Dermis blood vessel endothelial cell (primary cell): ENCODE measurements around the gene LAMC2. TPM values are rescaled to one million over a fixed set of nuclear protein-coding genes. Genes with fewer than 3 reads are reported as not detected.
A peak's percentile ranks its signal among the peaks of the same experiment; 100 is the strongest.
"Not testable (repeated sequence)": the region's sequence is repeated elsewhere in the genome, so short reads cannot be mapped to it uniquely, and the experiment has no call there.

Source experiments
- DNase-seq: peaks from one replicate; pipeline ENCODE4 v3.0.0; 2010
- total RNA-seq: library from RNA; depleted of rRNA; stranded (reverse); fragments of >200 nt; gene quantifications from 2 replicates; pipeline ENCODE4 v1.2.3, GENCODE V29; 2014

Gene LAMC2
- total RNA-seq, 1 donor from 2014 or later = 1.5 TPM

DNA sequence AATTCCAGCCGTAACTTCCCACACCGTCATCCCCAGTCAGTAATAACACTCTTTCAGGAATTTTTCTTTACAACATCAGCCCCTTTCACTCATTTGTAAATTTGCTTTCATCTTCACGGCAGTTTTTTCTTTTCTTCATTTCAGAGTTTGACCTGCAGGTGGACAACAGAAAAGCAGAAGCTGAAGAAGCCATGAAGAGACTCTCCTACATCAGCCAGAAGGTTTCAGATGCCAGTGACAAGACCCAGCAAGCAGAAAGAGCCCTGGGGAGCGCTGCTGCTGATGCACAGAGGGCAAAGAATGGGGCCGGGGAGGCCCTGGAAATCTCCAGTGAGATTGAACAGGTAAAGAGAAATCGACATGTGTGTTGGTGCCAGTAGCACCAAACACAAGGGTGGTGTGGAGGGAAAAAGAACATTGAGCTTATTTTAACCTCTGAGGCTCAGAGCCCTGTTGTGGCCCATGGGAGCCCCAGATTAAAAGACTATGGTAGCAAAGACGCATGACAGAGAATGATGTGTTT is 53.2 kb downstream of the LAMC2 start:
- DNase-seq = no peak

- no peak for DNase-seq
Measured at GRCh38 chr1:183239793-183240525, 53.9 kb downstream of the LAMC2 start.

GRCh38 chr1:183240526-183240825 is 54.4 kb downstream of the LAMC2 start:
- DNase-seq = no peak

GRCh38 chr1:183240853-183241252 is 54.8 kb downstream of the LAMC2 start:
- not testable (repeated sequence) for DNase-seq

GRCh38 chr1:183241471-183241870 is 55.4 kb downstream of the LAMC2 start:
- DNase-seq = no peak

DNA sequence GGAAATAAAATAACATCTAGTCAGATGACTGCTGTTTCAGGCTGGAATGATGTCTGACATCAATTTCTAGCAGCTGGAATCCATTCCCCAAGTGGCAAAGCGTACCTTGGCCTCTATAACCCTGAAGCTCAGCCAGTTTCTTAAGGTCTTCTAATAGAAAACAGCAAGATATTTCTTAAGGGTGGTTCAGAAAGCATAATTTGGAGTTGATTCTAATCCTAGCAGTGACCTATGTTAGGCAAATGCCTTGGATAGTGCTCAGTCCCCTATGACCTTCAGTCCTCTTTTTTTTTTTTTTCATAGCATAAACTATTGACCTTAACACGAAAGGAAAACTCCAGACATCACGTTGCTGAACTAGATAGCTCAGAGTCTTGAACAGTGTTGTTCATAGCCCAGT is 56.5 kb downstream of the LAMC2 start:
- DNase-seq = no peak

DNA sequence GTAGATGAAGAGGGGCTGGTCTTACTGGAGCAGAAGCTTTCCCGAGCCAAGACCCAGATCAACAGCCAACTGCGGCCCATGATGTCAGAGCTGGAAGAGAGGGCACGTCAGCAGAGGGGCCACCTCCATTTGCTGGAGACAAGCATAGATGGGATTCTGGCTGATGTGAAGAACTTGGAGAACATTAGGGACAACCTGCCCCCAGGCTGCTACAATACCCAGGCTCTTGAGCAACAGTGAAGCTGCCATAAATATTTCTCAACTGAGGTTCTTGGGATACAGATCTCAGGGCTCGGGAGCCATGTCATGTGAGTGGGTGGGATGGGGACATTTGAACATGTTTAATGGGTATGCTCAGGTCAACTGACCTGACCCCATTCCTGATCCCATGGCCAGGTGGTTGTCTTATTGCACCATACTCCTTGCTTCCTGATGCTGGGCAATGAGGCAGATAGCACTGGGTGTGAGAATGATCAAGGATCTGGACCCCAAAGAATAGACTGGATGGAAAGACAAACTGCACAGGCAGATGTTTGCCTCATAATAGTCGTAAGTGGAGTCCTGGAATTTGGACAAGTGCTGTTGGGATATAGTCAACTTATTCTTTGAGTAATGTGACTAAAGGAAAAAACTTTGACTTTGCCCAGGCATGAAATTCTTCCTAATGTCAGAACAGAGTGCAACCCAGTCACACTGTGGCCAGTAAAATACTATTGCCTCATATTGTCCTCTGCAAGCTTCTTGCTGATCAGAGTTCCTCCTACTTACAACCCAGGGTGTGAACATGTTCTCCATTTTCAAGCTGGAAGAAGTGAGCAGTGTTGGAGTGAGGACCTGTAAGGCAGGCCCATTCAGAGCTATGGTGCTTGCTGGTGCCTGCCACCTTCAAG is 57.3 kb downstream of the LAMC2 start:
- no peak for DNase-seq

- DNase-seq = no peak
Measured at GRCh38 chr1:183244466-183244865, 58.4 kb downstream of the LAMC2 start.

DNA sequence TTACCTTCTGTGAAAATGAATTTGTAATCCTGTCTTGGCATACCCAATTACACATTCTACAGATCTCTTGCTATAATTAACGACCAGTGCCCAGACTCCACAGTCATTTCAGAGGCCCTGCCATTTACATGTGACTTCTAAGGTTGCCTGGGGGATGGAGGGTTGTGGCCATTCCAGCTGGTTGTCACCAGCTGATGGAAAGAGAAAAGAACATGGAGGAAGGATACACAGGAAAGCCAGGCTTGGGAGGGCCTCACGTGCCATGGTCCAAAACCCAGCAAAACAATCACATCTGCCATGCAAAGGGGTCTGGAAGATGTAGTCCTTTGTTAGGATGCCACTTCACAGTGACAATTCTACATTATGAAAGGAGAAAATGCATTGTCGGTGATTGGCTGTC is 59.3 kb downstream of the LAMC2 start:
- no peak for DNase-seq

GRCh38 chr1:183246436-183246835 is 60.4 kb downstream of the LAMC2 start:
- DNase-seq = no peak

GRCh38 chr1:183247066-183247465 is 61.0 kb downstream of the LAMC2 start:
- no peak for DNase-seq

- no peak for DNase-seq
Measured at GRCh38 chr1:183247484-183247883, 61.4 kb downstream of the LAMC2 start.

GRCh38 chr1:183247931-183248330 is 61.9 kb downstream of the LAMC2 start:
- DNase-seq = no peak

GRCh38 chr1:183248989-183249691 is 63.1 kb downstream of the LAMC2 start:
- peak; percentile 51 for DNase-seq

DNA sequence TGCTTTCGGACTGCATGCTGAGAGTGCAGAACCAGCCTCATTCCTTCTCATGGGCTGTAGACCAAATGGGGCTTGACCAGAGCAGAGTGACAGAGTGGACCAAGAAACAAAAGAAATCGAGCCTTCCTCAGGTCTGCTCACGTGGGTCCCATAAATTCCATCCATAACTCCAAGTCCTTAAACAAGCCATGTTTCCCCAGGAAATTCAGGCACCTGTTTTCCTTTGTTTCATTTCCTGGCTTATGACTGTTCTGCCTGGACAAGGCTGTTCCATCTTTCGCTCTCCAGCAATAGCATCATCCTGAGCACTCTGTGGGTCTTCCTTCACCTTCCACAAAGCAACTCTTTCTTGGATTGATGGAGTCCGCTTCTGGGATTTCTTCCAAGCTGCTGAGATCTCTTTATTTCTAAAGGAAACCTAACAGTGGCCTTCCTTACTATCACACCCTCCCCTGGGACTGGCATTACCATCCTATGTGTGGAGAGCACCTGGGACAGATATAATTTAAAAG is 63.9 kb downstream of the LAMC2 start:
- DNase-seq = peak; percentile 60

- no peak for DNase-seq
Measured at GRCh38 chr1:183251101-183251958, 65.3 kb downstream of the LAMC2 start.

GRCh38 chr1:183251959-183252450 is 65.9 kb downstream of the LAMC2 start:
- DNase-seq = no peak

DNA sequence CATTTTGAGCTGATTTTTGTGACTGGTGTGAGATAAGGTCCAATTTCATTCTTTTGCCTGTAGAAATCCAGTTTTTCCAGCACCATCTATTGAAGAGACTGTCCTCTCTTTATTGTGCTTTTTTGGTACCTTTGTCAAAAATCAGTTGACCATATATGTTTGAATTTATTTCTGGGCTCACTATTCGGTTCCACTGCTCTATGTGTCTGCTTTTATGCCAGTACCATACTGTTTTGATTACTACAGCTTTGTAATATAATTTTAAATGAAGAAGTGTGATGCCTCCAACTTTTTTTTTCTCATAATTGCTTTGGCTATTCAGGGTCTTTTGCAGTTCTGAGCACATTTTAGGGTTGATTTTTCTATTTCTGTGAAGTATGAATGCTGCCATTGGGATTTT is 69.0 kb downstream of the LAMC2 start:
- no peak for DNase-seq

DNA sequence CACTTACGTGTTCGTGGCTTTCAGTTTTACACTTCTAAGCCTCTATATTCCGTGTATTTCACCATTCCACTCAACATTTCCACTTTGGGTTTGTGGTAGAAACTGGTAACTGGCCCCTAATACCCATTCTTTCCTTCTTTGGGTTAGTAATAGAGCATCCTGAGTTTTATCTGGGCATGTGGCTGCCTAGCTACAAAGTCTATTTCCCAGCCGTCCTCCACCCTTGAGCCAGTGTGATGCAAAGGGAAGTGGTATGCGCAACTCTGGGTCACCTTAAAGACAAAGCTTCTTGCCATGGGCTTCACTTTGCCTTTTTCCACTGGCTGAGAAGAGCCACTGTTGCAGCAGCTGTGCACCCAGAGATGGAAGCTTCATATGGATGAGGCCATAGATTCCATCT is 73.9 kb downstream of the LAMC2 start:
- DNase-seq = no peak

DNA sequence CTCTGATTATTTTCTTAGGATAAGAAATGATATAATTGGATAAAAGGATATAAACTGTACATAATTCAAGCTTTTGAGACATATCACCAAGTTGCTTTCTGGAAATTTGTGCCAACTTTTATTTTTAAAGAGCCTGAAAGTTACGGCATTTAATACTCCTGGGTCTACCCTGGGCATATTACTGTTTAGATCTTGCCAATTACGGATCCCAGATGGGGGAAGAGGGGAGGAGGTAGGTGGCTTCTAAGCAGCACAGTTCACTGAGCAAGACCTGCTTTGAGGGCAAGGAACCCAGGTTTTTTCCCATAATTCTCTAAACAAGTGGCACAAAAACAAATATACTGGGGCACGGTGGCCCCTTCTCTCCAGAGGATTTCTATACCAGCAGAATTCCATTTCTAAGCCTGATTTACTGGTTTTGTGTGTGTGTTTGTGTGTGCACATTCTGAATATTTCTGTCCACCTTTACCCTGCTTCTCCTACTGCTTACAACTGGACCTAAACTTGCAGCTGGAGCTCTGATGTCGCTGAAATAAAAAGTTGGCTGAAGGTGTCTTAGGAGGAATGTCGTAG is 76.7 kb downstream of the LAMC2 start:
- no peak for DNase-seq

DNA sequence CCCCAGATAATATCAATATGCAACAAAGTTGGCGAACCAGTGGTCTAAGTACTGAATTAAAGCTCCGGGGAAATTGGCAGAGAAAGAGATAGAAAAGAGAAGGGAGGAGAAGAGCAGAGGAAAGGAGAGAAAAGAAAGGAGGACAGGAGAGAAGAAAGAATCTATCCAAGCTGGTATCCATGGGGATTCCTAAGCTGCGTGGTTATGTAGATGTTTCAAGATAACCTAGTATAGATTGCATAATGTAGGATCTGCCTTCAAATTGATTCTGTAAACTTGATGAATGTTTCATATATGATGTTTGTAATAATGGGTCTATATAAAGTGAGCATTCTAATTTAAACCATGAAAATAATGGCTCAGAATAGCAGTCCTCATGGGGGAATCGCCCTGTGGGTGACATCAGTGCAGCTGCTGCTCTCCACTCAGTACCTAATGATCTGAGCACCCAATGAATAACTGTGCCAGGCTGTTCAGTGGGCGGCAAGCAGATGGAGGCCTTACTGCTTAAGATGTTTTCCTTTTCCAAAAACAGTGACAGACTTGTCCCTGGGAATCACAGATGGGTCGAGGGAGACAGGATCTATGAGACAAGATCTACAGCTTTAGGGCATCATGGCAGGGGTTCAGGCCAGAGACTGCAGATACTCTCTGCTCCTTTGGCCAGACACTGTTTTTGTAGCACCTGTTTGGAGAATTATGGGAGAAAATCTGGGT is 78.0 kb downstream of the LAMC2 start:
- no peak for DNase-seq
